HEK293T (cell line): Measurements from ENCODE around the gene TTLL9.

Experiments used
- ARNT ChIP-seq: fragments of 450-650 bp; IDR thresholded peaks from 2 replicates; pipeline ENCODE4 v1.6.1; 2017; ENCODE audit warnings: mild to moderate bottlenecking
- ELF4 ChIP-seq: fragments of 450-650 bp; IDR thresholded peaks from 2 replicates; pipeline ENCODE4 v1.6.1; 2017; ENCODE audit warnings: antibody characterized with exemption
- NFRKB ChIP-seq: fragments of 450-650 bp; IDR thresholded peaks from 2 replicates; pipeline ENCODE4 v1.6.1; 2016; ENCODE audit warnings: mild to moderate bottlenecking, moderate library complexity
- SUZ12 ChIP-seq: fragments of 450-650 bp; IDR thresholded peaks from 2 replicates; pipeline ENCODE4 v1.6.1; 2016; ENCODE audit warnings: mild to moderate bottlenecking
- TARDBP ChIP-seq: fragments of 450-650 bp; IDR thresholded peaks from 2 replicates; pipeline ENCODE4 v1.6.1; 2016
- ZNF384 ChIP-seq: fragments of 450-650 bp; IDR thresholded peaks from 2 replicates; pipeline ENCODE4 v1.6.1; 2016

GRCh38 chr20:31968291-31969126 is 98.1 kb downstream of the TTLL9 start:
- TF ChIP-seq ARNT = no peak
- no peak for TF ChIP-seq SUZ12
- no peak for TF ChIP-seq ELF4
- no peak for TF ChIP-seq TARDBP
- no peak for TF ChIP-seq ZNF384
- no peak for TF ChIP-seq NFRKB
